ENCODE data around the gene PAMR1.
A peak's percentile ranks its signal among the peaks of the same experiment; 100 is the strongest.
"Not testable (repeated sequence)": the region's sequence is repeated elsewhere in the genome, so short reads cannot be mapped to it uniquely, and the experiment has no call there.

PAMR1 gene

DNA sequence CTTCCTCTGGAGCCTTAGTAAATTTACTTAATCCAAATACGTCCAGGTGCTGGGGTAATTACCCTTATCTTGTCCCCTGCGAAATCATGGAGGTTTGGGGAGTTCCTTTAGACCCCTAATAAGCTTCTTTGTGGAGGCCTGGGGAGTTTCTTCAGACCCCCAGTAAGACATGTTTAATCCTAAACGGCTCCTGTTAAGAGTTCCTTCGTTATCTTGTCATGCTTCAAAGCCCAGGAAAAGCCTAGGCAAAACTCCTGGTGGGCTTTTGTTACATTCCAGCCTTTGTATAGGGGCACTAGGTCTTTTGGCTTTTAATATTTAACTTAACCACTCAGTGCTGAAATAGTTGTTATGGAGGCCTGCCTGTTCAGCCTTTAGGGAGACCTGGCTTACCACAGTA is 18.1 kb upstream of the PAMR1 start:
- DNase-seq: no peak

- DNase-seq: no peak
These were observed 16.4 kb upstream of the PAMR1 start for GRCh38 chr11:35541621-35542375.

DNA sequence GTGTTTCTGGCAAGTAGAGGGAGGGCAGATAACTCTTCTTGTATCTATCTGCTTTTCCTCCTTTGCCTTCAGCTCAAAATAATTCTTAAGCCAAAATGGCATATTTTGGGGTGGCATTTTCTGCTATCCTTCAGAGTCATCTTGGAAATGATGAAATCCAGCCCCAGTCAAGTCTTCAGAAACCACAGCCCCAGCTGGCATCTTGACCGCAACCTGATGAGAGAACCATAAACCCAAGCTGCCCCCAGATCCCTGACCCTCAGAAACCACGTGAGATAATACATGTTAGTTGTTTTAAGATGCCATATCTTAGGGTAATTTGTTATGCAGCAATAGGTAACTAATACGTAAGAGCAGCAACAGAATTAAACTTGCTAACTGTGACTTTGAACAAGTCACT is 15.1 kb upstream of the PAMR1 start:
- no peak for DNase-seq

- no peak for DNase-seq
These were observed 14.4 kb upstream of the PAMR1 start for GRCh38 chr11:35539781-35540281.

DNA sequence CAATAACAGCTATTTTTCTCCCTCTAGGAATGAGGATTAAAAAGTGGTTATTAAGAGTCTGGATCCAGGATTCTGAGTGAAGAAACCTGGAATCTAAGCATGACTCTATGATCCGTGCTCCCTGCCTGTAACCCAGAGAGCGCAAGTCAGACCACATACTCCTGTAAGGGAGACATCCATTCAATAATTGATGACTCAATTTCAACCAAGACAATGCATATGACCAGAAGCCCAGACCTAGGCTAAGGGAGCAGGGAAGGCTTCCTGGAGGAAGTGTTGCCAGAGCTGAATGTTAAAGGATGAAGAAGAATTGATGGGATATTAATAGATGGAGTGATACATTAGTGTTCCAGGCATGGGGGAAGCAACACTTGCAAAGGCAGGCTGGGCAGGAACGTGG is 13.8 kb upstream of the PAMR1 start:
- no peak for DNase-seq

GRCh38 chr11:35536470-35536869 is 11.1 kb upstream of the PAMR1 start:
- DNase-seq: peak; percentile 37

DNA sequence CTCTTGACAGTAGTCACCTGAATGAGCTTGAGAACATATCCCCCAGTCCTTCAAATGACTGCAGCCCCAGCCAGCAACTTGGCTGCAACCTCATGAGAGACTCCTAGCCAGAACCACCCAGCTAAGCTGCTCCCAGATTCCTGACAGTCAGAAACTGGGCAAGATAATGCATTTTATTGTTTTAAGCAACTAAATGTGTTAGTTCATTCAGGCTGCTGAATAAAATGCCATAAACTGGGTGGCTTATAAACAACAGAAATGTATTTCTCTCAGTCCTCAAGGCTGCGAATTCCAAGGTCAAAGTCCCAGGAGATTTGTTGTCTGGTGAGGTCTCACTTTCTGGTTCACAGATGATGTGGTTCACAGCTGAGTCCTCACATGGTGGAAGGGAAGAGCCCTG is 5.8 kb upstream of the PAMR1 start:
- DNase-seq: no peak

DNA sequence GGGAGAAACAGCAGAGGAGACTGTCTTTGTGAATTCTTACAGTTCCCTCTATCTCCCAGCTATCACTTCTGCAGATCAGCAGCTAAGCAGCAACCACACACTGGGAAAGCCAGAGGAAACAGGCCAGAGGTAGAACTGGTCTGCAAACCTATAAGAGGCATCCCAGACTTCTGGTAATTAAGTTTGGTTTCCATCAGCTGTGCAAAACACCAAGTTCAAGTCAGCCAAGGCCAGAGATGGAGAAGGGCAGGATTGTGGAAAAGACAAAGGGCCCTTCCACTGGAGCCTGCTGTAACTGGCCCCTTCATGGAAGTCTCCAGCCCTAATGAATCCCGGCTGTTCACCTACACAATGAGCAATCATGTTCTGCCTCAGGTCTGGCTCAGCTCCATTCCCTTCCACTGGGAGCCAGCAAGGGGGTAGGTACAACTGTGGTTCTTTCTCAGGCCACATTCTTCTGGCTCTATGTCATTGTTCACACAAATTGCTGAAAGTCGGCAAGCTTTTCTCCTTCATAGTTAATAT is 4.6 kb upstream of the PAMR1 start:
- DNase-seq: no peak

DNA sequence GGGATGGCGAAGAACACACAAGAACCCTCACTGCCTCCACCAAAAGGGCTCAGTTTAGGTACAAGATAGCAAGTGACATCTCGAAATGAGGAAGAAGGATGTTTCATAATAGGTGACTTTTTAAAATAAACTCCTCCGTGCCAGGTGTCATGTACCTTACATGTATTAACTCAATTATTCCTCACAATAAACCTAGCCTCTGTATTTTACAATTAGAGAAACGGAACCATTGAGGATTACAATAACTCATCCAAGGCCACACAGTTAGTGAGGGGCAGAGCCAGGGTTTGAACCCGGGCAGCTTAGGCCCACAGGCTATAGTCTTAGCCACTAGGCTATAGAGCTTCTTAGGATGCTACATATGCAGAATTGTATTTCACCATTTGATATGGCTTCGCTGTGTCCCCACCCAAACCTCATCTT is 965 bp upstream of the PAMR1 start:
- DNase-seq: no peak

GRCh38 chr11:35524780-35525179 is 636 bp downstream of the PAMR1 start:
- DNase-seq: no peak

DNA sequence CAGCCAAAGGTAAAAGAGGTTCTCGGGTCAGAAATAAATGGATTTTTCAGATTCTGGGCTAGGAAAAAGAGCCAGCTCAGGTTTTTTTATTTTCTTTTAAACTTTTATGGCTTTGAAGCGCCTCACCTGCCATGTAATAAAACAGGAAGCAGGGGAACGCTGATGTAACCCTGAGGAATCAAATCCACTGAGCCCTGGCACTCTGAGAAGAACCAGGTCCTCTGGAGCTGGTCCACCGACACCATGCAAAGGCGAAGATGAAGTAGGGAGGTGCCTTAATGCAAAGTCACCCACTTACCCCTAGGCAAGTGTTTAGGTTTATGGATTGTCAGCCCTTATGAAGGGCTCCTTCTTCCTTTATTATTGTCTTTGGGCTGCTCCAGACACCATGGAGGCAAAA is 1.6 kb downstream of the PAMR1 start:
- no peak for DNase-seq

- no peak for DNase-seq
These were observed 2.1 kb downstream of the PAMR1 start for GRCh38 chr11:35523331-35523768.

DNA sequence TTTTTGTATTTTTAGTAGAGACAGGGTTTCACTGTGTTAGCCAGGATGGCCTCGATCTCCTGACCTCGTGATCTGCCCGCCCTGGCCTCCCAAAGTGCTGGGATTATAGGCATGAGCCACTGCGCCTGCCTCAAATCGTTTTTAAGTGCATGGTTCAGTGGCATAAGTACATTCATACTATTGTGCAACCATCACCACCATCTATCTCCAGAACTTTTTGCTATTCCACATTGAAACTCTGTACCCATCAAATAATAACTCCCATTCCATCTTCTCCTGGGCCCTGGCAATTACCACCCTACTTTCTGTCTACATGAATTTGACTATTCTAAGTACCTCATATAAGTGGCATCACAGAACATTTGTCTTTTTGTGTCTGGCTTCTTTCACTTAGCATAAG is 3.3 kb downstream of the PAMR1 start:
- DNase-seq: not testable (repeated sequence)

DNA sequence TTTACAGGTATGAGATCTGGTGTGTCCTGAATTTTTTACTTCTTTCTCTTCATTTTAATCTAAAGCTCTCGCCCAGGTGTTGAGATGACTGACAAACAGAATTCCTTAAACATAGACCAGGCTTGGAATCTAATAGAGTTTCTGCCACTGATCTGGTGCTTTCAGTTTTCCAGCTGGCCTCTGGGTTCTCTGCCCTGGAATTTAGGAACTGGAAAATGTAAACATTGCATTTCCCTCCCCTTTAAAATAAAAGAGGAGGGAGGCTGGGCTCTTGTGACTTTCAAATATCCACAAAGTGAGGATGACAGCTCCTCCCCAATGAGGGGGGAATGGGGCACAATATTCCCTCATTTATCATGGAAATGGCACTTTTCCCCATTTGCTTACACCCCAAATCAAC is 5.0 kb downstream of the PAMR1 start:
- DNase-seq: no peak

DNA sequence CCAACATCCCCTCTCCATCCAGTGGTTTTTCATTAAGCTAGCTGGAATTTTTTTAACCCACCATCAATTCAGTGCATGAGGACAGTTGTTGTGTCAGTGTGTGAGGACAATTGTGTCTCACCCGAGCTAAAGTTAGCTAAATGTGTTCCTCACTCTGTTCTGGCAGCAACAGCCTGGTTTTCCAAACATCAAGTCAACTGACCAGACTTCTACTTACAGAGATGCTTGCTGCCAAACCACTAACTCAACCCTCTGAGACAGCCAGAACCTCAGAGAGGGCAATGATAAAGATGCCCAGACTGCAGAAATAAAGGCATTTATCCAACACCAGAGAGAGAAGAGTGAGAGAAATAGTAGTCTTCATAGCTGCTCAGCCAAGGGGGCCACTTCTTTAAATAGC is 6.7 kb downstream of the PAMR1 start:
- no peak for DNase-seq

DNA sequence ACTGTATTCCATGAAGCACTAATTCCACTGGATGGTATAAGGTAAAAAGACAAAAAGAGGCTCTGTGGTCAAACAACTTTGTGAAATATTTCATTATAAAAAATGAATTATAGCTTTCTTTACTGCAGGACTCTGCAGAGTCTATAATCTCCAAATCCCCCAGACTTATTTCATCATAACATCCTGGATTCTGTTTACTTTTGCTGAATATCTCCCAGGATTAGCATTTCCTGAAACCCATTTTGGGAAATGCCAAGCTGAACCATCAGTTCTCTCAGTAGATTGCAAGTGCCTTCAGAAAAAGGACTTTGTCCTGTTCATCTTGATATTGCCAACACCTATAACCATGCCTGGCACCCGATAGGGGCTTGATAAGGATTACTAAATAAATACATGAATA is 7.9 kb downstream of the PAMR1 start:
- no peak for DNase-seq

- DNase-seq: no peak
These were observed 9.0 kb downstream of the PAMR1 start for GRCh38 chr11:35516403-35516802.

DNA sequence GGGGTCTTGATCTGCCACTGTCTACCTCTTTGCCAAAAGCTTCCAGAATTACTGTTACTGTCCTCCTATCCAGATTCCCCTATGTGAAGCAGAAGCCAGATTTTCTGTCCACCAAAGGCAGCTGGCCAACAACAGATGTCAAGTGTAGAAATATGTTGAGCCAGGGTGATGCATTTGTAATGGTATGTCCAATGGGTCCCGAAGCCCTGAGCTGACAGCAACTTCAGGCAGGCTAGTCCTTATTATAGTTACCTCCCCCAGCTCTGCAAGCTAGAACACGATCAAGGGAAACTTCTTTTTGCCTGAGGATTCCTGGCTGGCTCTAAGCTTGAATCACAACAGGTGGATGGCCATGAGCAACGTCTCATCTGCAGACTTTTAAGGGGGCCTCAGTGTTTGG is 10.2 kb downstream of the PAMR1 start:
- DNase-seq: no peak

DNA sequence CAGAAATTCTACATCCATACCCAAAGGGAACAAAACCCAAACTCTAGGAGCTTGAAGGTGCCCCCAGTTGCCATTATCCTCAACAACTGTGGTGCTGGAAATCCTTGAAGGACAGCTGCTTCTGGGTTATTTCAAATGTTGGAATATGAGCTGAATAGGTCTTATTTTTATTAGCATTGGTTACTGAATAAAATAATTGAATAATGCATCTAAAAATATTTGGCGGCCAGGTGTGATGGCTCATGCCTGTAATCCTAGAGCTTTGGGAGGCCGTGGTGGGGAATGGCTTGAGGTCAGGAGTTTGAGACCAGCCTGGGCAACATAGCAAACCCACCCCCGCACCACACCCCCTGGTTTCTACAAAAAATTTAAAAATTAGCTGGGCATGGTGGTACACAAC is 10.9 kb downstream of the PAMR1 start:
- DNase-seq: no peak

GRCh38 chr11:35511666-35512065 is 13.8 kb downstream of the PAMR1 start:
- no peak for DNase-seq

DNA sequence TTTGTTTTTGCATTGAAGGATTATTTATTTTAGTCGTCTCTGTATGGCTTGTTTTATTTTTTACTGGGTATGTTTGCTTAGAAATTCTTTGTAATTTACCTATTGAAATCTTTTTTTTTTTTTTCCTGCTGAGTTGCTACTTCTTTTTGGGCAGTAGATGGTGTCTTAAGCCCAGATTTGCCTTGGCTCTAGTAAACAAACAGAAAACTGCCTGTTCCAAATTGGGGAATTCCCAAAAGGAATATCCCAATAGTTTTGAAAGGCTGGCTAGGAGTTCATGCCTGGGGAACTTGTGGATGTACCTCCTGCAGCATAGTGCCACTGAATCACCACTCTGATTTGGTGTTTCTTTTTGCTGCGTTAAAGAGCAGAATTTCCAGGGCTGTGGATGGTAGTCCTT is 17.7 kb downstream of the PAMR1 start:
- DNase-seq: no peak

DNA sequence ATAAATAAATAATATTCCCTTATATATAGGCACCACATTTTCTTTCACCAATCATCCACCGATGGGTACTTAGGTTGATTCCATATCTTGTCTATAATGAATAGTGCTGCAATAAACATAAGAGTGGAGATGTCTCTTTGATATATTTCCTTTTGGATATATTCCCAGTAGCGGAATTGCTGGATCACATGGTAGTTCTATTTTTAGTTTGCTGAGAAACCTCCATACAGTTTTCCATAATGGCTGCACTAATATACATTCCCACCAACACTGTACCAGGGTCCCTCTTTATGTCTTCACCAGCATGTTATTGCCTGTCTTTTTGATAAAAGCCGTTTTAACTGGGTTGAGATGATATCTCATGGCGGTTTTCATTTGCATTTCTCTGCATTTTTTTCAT is 23.6 kb downstream of the PAMR1 start:
- no peak for DNase-seq

DNA sequence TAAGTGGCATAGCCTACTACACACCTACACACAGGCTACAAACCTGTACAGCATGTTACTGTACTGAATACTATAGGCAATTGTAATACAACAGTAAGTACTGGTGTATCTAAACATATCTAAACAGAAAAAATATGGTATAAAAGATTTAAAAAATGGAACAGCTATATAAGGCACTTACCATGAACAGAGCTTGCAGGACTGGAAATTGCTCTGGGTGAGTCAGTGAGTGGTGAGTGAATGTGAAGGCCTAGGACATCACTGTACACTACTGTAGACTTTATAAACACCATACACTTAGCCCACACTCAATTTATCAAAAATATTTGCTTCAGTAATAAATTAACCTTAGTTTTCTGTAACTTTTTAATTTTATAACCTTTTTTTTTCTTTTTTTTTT is 24.7 kb downstream of the PAMR1 start:
- DNase-seq: no peak

GRCh38 chr11:35496416-35496815 is 29.0 kb downstream of the PAMR1 start:
- no peak for DNase-seq

DNA sequence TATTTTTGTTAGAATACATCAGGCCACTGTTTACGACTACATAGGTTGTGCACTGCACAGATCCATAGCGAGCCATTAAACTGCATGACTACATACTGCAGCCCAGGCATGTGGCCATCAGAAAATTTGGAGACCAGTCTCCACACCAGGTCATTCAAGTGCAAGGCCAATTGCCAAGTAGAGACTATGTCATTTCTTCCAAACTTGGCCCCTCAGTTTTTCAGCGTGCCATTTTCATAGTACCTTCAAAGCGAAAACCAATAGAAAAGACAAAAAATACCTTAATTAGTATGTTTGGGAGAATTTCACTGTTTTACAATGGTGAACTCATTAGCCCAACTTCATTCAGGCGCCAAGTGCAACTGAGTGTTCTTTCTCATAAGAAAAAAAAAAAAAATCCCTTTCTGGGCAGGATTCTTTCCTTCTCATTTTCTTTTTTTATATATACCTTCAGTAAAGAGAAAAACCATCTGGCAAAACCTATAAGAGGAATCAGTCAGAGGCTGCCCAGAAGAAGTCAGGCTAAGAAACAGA is 30.4 kb downstream of the PAMR1 start:
- no peak for DNase-seq

Data from DMS79 treated with DMSO at 0.1 percent for 48 hours (cell line).